ENCODE results near the gene CDH23.

- TF ChIP-seq EZH2 (IDR thresholded peaks at IDR 0.05; ENCODE audit: low read depth) (no peak), CTCF (conservative IDR thresholded peaks at IDR 0.05) (no peak)
Observed at GRCh38 chr10:71375952-71376351, 20.8 kb upstream of the CDH23 start.
